Left lung (tissue), 10 donors: Measurements from ENCODE around the gene BIRC2. TPM values are rescaled to one million over a fixed set of nuclear protein-coding genes. Genes with fewer than 3 reads are reported as not detected.

ENCODE experiments used
- ATAC-seq: fragments of 200-7000 bp; cut with Tn5 transposase; one replicate; pipeline ENCODE4 v1.9.1; 2020; ENCODE audit warnings: moderate library complexity
- DNase-seq, 4 donors: peaks; one replicate each; pipeline ENCODE4 v3.0.0-alpha.2; 2013 to 2020
- H3K27ac ChIP-seq, 2 donors: fragments of 200-600 bp; sonication (generic) in 1 of 2; one replicate each; pipeline versions ENCODE4 v1.5.0 to v1.8.0; 2020 to 2021
- H3K27me3 ChIP-seq, 2 donors: fragments of 200-600 bp; sonication (generic) in 1 of 2; one replicate each; pipeline versions ENCODE4 v1.5.0 to v1.8.0; 2020 to 2021
- H3K36me3 ChIP-seq, 2 donors: fragments of 200-600 bp; sonication (generic) in 1 of 2; one replicate each; pipeline versions ENCODE4 v1.5.0 to v1.8.0; 2020 to 2021
- H3K4me1 ChIP-seq, 2 donors: fragments of 200-600 bp; one replicate each; pipeline ENCODE4 v1.8.0; 2021
- H3K4me3 ChIP-seq, 2 donors: fragments of 200-600 bp; sonication (generic) in 1 of 2; one replicate each; pipeline versions ENCODE4 v1.5.0 to v1.8.0; 2020 to 2021; ENCODE audit warnings: mild to moderate bottlenecking in 1 of 2
- H3K9me3 ChIP-seq, 2 donors: fragments of 200-600 bp; sonication (generic) in 1 of 2; one replicate each; pipeline versions ENCODE4 v1.5.0 to v1.8.0; 2020 to 2021
- CTCF ChIP-seq, 2 donors: fragments of 200-600 bp; sonication (generic) in 1 of 2; IDR thresholded peaks; one replicate each; pipeline versions ENCODE4 v1.5.0 to v1.8.0; 2021; ENCODE audit warnings: antibody characterized with exemption in 2 of 2
- intact Hi-C, 2 donors: fragments of 100-400 bp; cut with DNase I; formaldehyde crosslinking; loops; one replicate each; pipeline versions ENCODE4 v1.11.2 to v1.14.2; 2022
- polyA plus RNA-seq, 6 donors: library from polyadenylated mRNA; unstranded; fragments of 120-200 nt; gene quantifications; one replicate each; pipeline ENCODE4 v1.2.1, GENCODE V29; 2013; ENCODE audit not compliant: insufficient read length in 6 of 6
- total RNA-seq, 2 donors: library from RNA; stranded (reverse); fragmentation: NEBNext Ultra II Directional; extraction: Animal tissue kit (Norgen Biotek cat#: 25700); gene quantifications; one replicate each; pipeline ENCODE4 v1.2.1, GENCODE V29; 2021
- donor health status: DM: no; HTN: yes; CAD: no.
- donor health status: DM: no; HTN: no; CAD: no.

The BIRC2 gene
- total and polyA plus RNA-seq, 8 donors, result 37.2 to 81.4 (median 71.0) TPM

- H3K9me3 ChIP-seq, result no peaks in the 10 kb centered on the region
- peaks cover 6 to 82% of the 10 kb centered on the region in 2 donors for H3K4me1 ChIP-seq
- no peaks in the 10 kb centered on the region for H3K27me3 ChIP-seq
- intact Hi-C loops, result no loop called here
- H3K36me3 ChIP-seq, result peaks cover 0 to 5% of the 10 kb centered on the region in 2 donors
- peak overlapping the region in 1 of 2 donors; percentile 51 for H3K27ac ChIP-seq
- no peak for TF ChIP-seq CTCF (IDR thresholded peaks at IDR 0.05)
- H3K4me3 ChIP-seq, result peak overlapping the region in 1 of 2 donors; percentile 60
- no peak for ATAC-seq
- DNase-seq, result no peak
Observed at GRCh38 chr11:102320188-102320587, 26.8 kb upstream of the BIRC2 start.

- DNase-seq (no peak), ATAC-seq (no peak)
- Histone ChIP-seq H3K9me3 (no peaks in the 10 kb centered on the region), H3K36me3 (peaks cover 0 to 9% of the 10 kb centered on the region in 2 donors), H3K27ac (peak overlapping the region; percentile 8 to 51), H3K4me1 (peaks cover 6 to 77% of the 10 kb centered on the region in 2 donors), H3K27me3 (no peaks in the 10 kb centered on the region), H3K4me3 (peak overlapping the region in 1 of 2 donors; percentile 60)
- no peak for TF ChIP-seq CTCF (IDR thresholded peaks at IDR 0.05)
- intact Hi-C loops, result no loop called here
Observed at GRCh38 chr11:102320679-102321078, 26.3 kb upstream of the BIRC2 start.

GRCh38 chr11:102322560-102322959 lies 24.5 kb upstream of the BIRC2 start:
- Histone ChIP-seq H3K27ac (no peak overlapping the region), H3K36me3 (peaks cover 0 to 28% of the 10 kb centered on the region in 2 donors), H3K4me1 (peaks cover 0 to 63% of the 10 kb centered on the region in 2 donors), H3K27me3 (no peaks in the 10 kb centered on the region), H3K4me3 (no peak overlapping the region), H3K9me3 (no peaks in the 10 kb centered on the region)
- intact Hi-C loops, result no loop called here
- no peak for DNase-seq
- ATAC-seq, result no peak
- no peak for TF ChIP-seq CTCF (IDR thresholded peaks at IDR 0.05)

- H3K27ac ChIP-seq, result no peak overlapping the region
- intact Hi-C loops, result no loop called here
- H3K4me1 ChIP-seq, result peaks cover 0 to 51% of the 10 kb centered on the region in 2 donors
- no peaks in the 10 kb centered on the region for H3K9me3 ChIP-seq
- H3K36me3 ChIP-seq, result peaks cover 0 to 40% of the 10 kb centered on the region in 2 donors
- no peaks in the 10 kb centered on the region for H3K27me3 ChIP-seq
- ATAC-seq (no peak), DNase-seq (no peak)
- TF ChIP-seq CTCF (IDR thresholded peaks at IDR 0.05), result no peak
- H3K4me3 ChIP-seq, result no peak overlapping the region
Observed at GRCh38 chr11:102323542-102324251, 23.3 kb upstream of the BIRC2 start.

- Histone ChIP-seq H3K27ac (no peak overlapping the region), H3K9me3 (no peaks in the 10 kb centered on the region), H3K4me1 (peaks cover 0 to 37% of the 10 kb centered on the region in 2 donors), H3K27me3 (no peaks in the 10 kb centered on the region), H3K4me3 (no peak overlapping the region), H3K36me3 (peaks cover 0 to 54% of the 10 kb centered on the region in 2 donors)
- no peak for ATAC-seq
- no peak for TF ChIP-seq CTCF (IDR thresholded peaks at IDR 0.05)
- intact Hi-C loops, result no loop called here
- DNase-seq, result no peak
Observed at GRCh38 chr11:102325088-102325487, 21.9 kb upstream of the BIRC2 start.
